ENCODE results near the gene SLC16A2. TPM values are rescaled to one million over a fixed set of nuclear protein-coding genes. Genes with fewer than 3 reads are reported as not detected.

The SLC16A2 gene
- total RNA-seq, 2 experiments from 2014 or later = 0.05 TPM; not detected in 1

DNA sequence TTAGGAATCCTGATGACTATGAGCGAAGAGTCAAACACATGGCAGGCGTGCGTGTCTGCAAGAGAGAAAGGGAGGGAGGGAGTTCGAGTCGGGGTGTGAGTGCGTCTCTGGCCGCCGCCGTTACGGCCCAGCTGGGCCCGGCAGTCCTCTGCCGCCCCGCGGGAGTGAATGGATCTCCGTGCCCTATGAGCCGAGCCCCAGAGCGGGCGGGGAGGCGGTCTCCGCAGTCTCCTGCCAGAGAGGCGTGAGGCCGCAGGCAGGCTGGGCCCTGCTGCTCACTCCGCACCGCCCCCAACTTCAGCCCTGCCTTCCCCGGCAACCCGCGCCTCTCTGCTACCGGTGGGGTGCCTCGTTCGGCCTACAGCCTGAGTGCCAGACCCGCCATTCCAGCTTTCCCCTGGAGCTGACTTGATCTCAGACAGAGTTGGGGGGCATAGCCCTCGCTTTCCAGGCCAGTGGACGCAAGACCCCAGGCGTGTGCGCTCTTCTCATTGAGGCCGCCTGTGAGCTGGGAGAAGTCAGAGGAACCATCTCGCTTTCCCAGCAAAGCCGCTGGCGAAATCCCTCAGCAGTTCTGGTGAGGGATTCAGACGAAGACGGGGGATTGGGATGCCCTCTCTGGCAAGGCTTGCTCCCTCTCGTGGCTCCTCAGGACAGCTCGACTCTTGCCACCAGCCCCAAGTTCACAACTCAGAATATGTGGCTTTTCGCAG is 1.4 kb downstream of the SLC16A2 start:
- no peak overlapping the region for H3K27ac Mint-ChIP-seq
- ChIA-PET POLR2A (no interaction called here), CTCF (no interaction called here)
- no peak overlapping the region for H3K4me3 Mint-ChIP-seq
- H3K27me3 Mint-ChIP-seq = peaks cover 22% of the 10 kb centered on the region
- peaks cover 5% of the 10 kb centered on the region for H3K4me1 Mint-ChIP-seq
- no peak for DNase-seq
- no peaks in the 10 kb centered on the region for H3K9me3 Mint-ChIP-seq
- no peaks in the 10 kb centered on the region for H3K36me3 Mint-ChIP-seq (ENCODE audit: low read depth)

DNA sequence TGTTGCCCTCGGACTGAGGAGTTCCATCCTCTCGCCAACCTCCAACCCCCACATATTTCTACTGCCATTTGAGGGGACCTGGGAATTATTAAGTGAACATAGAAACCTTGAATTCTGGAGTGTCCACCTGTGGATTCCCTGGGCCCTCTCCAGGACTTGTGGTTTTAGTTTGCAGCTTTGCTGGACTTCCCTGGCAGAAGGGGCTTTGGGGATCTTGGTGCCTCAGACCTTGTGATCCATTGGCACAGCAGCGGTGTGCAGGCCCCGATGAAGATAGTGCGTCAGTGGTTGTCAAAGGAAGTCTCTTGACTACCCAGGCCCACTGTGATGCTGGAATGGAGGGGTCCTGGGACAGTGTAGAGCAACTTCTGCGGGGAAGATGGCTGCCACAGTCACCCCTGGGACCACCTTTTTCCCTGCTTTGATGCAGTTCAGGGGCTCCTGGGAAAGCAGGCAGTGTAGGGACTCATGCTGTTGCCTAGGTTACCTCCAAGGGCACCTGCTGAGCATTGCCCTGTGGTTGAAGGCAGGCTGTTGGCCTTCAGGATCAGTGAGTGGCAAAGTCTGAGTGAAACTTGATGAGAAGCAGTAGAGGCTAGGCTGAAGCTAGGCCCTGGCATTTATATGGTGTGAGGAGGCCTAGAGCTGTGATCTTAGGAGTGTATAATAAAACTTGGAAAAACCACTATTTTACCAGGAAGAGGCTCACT is 2.2 kb downstream of the SLC16A2 start:
- Mint-ChIP-seq H3K36me3 (ENCODE audit: low read depth) (no peaks in the 10 kb centered on the region), H3K4me1 (peaks cover 5% of the 10 kb centered on the region), H3K4me3 (no peak overlapping the region), H3K27me3 (peaks cover 22% of the 10 kb centered on the region), H3K27ac (no peak overlapping the region), H3K9me3 (no peaks in the 10 kb centered on the region)
- DNase-seq = no peak
- CTCF ChIA-PET = no interaction called here
- POLR2A ChIA-PET = no interaction called here

DNA sequence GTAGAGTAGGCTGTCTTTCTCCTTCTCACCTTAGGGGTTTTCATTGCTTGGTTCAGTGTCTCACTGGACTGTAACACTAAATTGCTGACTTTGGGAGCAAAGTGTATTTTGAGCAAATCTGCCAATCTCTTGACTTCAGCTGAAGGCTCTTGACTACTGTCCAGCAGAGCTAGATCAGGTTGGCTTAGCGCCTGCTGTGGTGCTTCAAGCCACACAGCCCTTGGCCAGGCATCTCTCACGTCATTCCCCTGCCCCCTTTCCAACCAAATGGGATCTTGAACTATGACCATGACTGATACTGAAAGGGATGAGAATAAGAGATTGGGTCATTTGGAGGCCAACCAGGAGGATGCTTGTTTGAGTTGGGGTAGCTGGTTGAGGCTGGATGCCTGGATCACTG is 4.8 kb downstream of the SLC16A2 start:
- Mint-ChIP-seq H3K27ac (no peak overlapping the region), H3K4me1 (peaks cover under 1% of the 10 kb centered on the region), H3K4me3 (no peak overlapping the region), H3K9me3 (no peaks in the 10 kb centered on the region), H3K36me3 (ENCODE audit: low read depth) (no peaks in the 10 kb centered on the region), H3K27me3 (peaks cover 9% of the 10 kb centered on the region)
- CTCF ChIA-PET = no interaction called here
- DNase-seq = no peak
- POLR2A ChIA-PET = no interaction called here

DNA sequence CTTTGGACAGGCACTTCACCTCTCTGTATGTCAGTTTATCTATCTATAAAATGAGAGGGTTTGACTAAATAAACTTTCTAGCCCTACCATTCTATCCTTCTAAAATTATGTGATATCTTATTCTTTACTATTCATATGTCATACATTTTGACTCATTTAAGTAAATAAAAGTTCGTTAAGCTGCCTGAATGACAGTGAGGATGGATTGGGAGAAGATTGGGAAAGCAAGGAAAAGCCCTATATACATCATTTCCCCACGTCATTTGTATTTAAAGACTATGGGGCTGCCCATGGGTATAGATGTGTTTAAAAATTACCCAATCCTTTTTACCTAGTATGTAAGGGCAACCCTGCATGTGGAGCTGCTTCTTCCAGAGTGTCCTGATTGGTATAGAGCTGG is 5.3 kb downstream of the SLC16A2 start:
- no peaks in the 10 kb centered on the region for H3K36me3 Mint-ChIP-seq (ENCODE audit: low read depth)
- POLR2A ChIA-PET = no interaction called here
- H3K27me3 Mint-ChIP-seq = peaks cover 6% of the 10 kb centered on the region
- no peaks in the 10 kb centered on the region for H3K9me3 Mint-ChIP-seq
- H3K27ac Mint-ChIP-seq = no peak overlapping the region
- CTCF ChIA-PET = no interaction called here
- no peak for DNase-seq
- no peaks in the 10 kb centered on the region for H3K4me1 Mint-ChIP-seq
- no peak overlapping the region for H3K4me3 Mint-ChIP-seq

DNA sequence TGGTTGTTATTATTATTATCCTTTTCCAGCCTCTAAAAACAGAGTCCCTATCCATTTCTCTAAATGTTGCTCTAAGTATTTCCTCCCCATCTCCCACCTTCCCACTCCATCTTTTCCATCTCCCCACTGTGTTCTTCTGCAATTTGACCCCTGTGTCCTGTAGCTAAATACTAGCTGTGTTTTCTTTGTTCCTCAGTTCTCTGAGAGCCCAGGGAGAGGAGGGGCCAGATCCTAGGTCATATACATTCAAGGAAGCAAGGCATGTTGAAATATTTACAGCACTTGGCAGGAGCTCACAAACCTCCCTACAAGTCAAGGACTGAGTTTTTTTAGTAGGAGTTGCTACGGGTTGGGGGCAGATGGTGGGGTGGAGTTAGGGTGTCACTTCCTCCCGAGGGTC is 10.5 kb downstream of the SLC16A2 start:
- H3K36me3 Mint-ChIP-seq (ENCODE audit: low read depth) = no peaks in the 10 kb centered on the region
- ChIA-PET CTCF (no interaction called here), POLR2A (no interaction called here)

DNA sequence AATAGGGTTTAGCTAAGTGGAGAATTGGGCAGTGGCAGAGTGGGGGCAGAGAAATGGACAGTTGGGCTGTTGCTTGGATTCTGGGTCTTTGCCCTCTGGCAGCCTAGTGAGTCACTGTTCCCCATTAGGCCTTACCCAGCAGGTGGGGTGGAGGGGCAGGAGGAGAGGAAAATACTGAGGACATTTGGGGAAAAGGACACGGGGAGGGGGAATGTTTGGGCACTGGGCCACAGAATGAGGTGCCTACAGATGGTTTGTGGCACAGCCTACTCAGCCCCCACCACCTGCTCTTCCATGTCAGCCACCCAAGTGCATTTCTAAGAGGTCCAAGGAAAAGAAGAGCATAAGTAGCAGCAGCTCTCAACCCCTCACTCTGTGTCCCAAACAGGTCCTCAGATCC is 13.0 kb downstream of the SLC16A2 start:
- no peak for DNase-seq
- Mint-ChIP-seq H3K27ac (no peak overlapping the region), H3K4me3 (no peak overlapping the region), H3K36me3 (ENCODE audit: low read depth) (no peaks in the 10 kb centered on the region), H3K27me3 (peaks cover 2% of the 10 kb centered on the region), H3K9me3 (no peaks in the 10 kb centered on the region), H3K4me1 (no peaks in the 10 kb centered on the region)
- ChIA-PET POLR2A (no interaction called here), CTCF (no interaction called here)

More for the DNA sequence above, 10.5 kb downstream of the SLC16A2 start:
- Mint-ChIP-seq H3K27me3 (peaks cover 2% of the 10 kb centered on the region), H3K4me1 (no peaks in the 10 kb centered on the region), H3K4me3 (no peak overlapping the region), H3K27ac (no peak overlapping the region), H3K9me3 (no peaks in the 10 kb centered on the region)
- no peak for DNase-seq

DNA sequence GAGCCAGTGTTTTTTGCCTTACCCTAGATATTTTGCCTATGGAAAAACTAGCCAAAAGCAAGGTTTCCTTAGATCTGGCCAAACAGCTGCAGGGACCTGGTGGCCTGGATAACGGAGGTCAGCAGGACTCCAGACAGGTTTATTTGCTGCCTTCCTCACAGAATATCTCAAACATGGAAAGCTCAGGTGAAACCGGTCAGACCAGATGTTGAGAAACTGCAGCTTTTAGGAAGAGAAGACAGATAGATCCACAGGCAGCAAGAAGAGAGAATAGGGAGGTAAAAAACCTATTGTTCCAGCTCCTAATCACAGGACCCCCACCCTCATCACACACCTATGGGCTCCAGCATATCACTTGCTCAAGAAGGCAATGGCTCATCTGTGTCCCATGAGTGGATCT is 16.2 kb downstream of the SLC16A2 start:
- H3K9me3 Mint-ChIP-seq = no peaks in the 10 kb centered on the region
- no peaks in the 10 kb centered on the region for H3K36me3 Mint-ChIP-seq (ENCODE audit: low read depth)
- peaks cover 2% of the 10 kb centered on the region for H3K27me3 Mint-ChIP-seq
- DNase-seq = no peak
- H3K4me3 Mint-ChIP-seq = no peak overlapping the region
- POLR2A ChIA-PET = no interaction called here
- H3K4me1 Mint-ChIP-seq = no peaks in the 10 kb centered on the region
- H3K27ac Mint-ChIP-seq = no peak overlapping the region
- CTCF ChIA-PET = no interaction called here

DNA sequence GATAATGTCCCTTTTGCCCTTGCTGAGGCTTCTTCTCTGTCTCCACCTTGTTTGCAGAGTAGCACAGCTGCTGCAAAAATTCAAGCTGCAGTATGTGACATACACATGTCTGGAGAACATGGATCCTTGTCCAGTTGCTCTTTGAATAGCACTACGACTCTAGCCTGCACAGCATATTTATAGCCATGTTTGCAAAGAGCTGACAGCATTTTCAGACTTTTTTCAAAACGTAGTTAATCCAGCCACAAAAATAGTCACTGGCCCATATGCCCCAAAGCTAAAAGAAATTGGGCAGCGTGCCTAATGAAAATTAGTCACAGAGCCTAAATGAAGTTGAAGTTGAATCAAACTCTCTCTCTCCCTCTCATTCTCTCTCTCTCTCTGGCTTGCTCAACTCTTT is 17.5 kb downstream of the SLC16A2 start:
- ChIA-PET POLR2A (no interaction called here), CTCF (no interaction called here)

DNA sequence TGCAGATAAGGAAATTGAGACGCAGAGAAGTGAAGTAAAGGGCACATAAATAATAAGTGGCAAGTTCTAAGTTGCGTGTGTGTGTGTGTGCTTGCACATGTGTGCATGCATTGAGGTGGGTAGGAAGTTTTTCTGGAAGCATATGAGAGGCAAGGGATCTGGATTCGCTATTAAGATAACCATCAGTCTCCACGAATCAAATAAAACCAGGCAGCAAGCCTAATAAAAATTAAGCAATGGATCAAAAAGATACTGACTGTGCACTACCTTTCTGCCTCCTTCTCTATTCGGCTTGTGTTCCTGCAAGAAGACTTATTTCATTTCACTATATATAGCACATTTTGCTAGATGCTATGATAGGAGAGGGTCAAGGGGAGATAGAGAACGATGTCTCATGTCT is 23.8 kb downstream of the SLC16A2 start:
- CTCF ChIA-PET = no interaction called here
- no peak for DNase-seq
- Mint-ChIP-seq H3K36me3 (ENCODE audit: low read depth) (no peaks in the 10 kb centered on the region), H3K4me3 (no peak overlapping the region), H3K27ac (no peak overlapping the region), H3K4me1 (no peaks in the 10 kb centered on the region), H3K9me3 (no peaks in the 10 kb centered on the region), H3K27me3 (peaks cover 5% of the 10 kb centered on the region)
- POLR2A ChIA-PET = no interaction called here

More for the DNA sequence above, 17.5 kb downstream of the SLC16A2 start:
- no peaks in the 10 kb centered on the region for H3K4me1 Mint-ChIP-seq
- no peak for DNase-seq
- H3K4me3 Mint-ChIP-seq = no peak overlapping the region
- H3K27ac Mint-ChIP-seq = no peak overlapping the region
- no peaks in the 10 kb centered on the region for H3K36me3 Mint-ChIP-seq (ENCODE audit: low read depth)
- no peaks in the 10 kb centered on the region for H3K9me3 Mint-ChIP-seq
- H3K27me3 Mint-ChIP-seq = peaks cover 2% of the 10 kb centered on the region

DNA sequence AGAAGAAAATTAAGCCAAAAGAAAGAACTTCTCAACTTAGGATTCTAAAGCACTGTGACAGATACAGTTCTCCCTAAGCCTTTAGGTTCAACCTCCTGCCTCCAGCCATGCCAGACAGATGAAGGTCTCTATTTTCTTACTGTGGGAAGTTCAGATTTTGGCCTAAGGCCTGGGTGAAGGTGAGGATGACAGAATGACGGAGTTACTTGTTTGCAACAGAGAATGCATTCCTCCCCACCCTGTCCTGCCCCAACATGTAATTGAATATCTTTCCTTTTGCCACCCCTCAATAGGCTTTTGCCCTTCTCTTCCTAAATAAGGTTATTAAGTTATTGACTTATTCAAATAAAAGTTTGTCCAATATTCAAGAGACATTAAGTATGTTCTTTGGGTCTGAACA is 25.6 kb downstream of the SLC16A2 start:
- ChIA-PET CTCF (no interaction called here), POLR2A (no interaction called here)
- H3K27me3 Mint-ChIP-seq = peaks cover 5% of the 10 kb centered on the region
- H3K4me1 Mint-ChIP-seq = no peaks in the 10 kb centered on the region
- H3K4me3 Mint-ChIP-seq = no peak overlapping the region
- H3K27ac Mint-ChIP-seq = no peak overlapping the region
- no peak for DNase-seq
- no peaks in the 10 kb centered on the region for H3K9me3 Mint-ChIP-seq
- no peaks in the 10 kb centered on the region for H3K36me3 Mint-ChIP-seq (ENCODE audit: low read depth)

DNA sequence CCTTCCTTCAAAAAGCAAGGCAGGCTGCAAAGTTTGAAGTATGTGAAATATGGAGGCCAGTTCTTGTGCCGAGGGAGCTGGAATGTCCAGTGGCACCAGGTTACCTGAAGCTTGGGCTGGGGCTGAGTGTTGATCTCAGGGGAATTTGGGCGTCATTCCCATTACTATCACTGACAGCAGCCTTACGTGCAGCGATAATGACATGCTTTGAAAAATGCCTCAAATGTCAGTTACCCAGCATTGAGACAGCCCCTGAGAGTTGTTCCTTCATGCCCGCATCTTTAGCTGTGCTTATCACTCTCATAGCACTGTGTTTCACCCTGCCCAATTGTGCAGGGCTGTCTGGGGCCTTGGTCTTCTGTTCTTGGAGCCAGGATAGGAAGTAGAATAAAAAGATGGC is 27.4 kb downstream of the SLC16A2 start:
- no peaks in the 10 kb centered on the region for H3K9me3 Mint-ChIP-seq
- no peaks in the 10 kb centered on the region for H3K36me3 Mint-ChIP-seq (ENCODE audit: low read depth)
- peaks cover 5% of the 10 kb centered on the region for H3K27me3 Mint-ChIP-seq
- H3K4me3 Mint-ChIP-seq = no peak overlapping the region
- POLR2A ChIA-PET = no interaction called here
- no peak overlapping the region for H3K27ac Mint-ChIP-seq
- CTCF ChIA-PET = no interaction called here
- no peak for DNase-seq
- no peaks in the 10 kb centered on the region for H3K4me1 Mint-ChIP-seq

DNA sequence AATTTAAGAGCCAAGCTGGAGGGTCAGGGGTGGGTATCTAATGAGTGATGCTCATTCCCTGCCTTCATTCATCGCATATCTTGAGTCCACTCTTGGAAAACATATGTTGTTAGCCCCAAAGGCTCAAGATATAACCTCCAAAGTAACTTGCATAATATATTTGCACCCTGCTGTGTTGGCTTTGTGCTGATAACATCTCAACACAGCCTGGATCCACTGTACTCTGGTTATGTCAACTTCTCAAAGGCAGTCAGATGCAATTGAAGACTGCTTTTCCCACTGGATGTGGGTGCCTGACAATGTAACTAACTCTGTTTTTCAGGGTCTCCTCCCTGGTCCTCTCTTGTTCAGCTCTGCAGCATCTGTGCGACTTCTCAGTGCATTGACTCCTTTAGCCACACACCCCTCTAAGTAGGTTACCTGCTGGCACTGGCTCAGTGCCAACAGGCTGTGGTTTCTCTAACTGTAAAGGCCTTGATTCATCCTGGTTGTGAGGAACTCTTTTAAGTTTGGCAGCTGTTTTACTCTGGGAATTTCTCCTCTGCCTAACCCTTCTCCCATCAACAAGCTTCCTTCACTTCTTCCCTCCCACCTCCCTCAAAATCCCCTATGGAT is 28.1 kb downstream of the SLC16A2 start:
- no peak overlapping the region for H3K4me3 Mint-ChIP-seq
- CTCF ChIA-PET = no interaction called here
- no peak overlapping the region for H3K27ac Mint-ChIP-seq
- H3K27me3 Mint-ChIP-seq = peaks cover 5% of the 10 kb centered on the region
- H3K4me1 Mint-ChIP-seq = no peaks in the 10 kb centered on the region
- POLR2A ChIA-PET = no interaction called here
- H3K9me3 Mint-ChIP-seq = no peaks in the 10 kb centered on the region
- no peaks in the 10 kb centered on the region for H3K36me3 Mint-ChIP-seq (ENCODE audit: low read depth)
- DNase-seq = no peak

DNA sequence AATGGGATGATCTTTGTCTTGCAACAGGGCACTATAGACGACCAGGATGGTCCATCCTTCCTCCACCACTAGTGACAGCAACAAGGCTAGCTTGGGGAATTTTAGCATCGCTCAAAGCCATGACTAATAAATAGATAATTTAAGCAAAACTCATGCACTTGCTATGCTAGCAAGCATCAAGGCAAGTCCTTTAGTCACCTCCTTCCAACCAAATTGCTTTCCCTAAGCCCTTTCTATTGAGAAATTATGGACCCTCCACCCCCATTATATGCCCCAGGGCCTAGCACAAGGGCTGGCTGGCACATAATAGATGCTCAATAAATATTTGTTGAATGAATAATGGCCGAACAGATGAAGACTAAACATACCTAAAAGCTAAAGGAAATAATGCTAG is 28.6 kb downstream of the SLC16A2 start:
- H3K4me1 Mint-ChIP-seq = no peaks in the 10 kb centered on the region
- no peaks in the 10 kb centered on the region for H3K36me3 Mint-ChIP-seq (ENCODE audit: low read depth)
- ChIA-PET POLR2A (no interaction called here), CTCF (no interaction called here)
- H3K9me3 Mint-ChIP-seq = no peaks in the 10 kb centered on the region
- peaks cover 1% of the 10 kb centered on the region for H3K27me3 Mint-ChIP-seq
- no peak for DNase-seq
- H3K4me3 Mint-ChIP-seq = no peak overlapping the region
- no peak overlapping the region for H3K27ac Mint-ChIP-seq

DNA sequence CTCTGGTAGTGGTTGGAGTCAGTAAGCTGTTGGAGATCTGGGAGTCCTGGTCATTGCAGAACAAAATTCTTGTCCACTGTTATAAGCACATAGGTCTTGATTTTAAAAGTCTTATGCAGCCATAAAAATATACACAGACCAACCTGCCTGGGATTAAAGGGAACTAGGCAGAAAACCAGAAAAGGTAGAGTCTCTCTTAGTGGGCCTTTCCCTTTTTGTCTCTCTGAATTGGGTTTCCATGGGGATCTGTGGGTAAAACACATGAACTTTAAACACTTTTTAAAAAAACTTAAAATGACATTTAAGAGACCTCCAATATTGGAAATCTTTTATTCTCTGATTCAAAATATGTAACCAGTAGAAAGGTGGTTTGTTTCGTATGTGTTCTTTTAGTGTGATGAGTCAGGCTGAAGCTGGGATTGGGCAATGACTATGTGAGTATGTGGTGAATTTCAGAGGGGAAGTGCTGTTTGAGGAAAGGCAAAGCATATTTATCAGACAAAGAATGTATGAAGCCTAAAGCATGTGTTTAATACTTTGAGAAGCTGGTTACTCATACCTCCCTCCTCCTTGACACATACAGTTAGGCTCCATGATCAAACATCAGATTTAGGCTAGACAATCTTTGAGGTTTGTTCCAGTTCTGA is 29.6 kb downstream of the SLC16A2 start:
- CTCF ChIA-PET = no interaction called here
- no peaks in the 10 kb centered on the region for H3K36me3 Mint-ChIP-seq (ENCODE audit: low read depth)
- H3K27ac Mint-ChIP-seq = no peak overlapping the region
- H3K9me3 Mint-ChIP-seq = no peaks in the 10 kb centered on the region
- no peaks in the 10 kb centered on the region for H3K4me1 Mint-ChIP-seq
- no peak for DNase-seq
- H3K27me3 Mint-ChIP-seq = no peaks in the 10 kb centered on the region
- no peak overlapping the region for H3K4me3 Mint-ChIP-seq
- POLR2A ChIA-PET = no interaction called here
